Hepatocyte (in vitro differentiated cells): ENCODE data around the gene FLRT1. TPM values are rescaled to one million over a fixed set of nuclear protein-coding genes. Genes with fewer than 3 reads are reported as not detected.

Source experiments
- DNase-seq: peaks from one replicate; pipeline ENCODE4 v3.0.0-alpha.2; 2016; ENCODE audit warnings: low spot score
- H2AFZ ChIP-seq: fragments of 200-600 bp; sonication (generic); 2 replicates; pipeline ENCODE4 v1.6.0; 2016; ENCODE audit warnings: antibody characterized with exemption, mild to moderate bottlenecking
- H3K27ac ChIP-seq: fragments of 200-600 bp; sonication (generic); 2 replicates; pipeline ENCODE4 v1.5.1; 2016; ENCODE audit warnings: mild to moderate bottlenecking
- H3K27me3 ChIP-seq: fragments of 200-600 bp; sonication (generic); 2 replicates; pipeline ENCODE4 v1.6.1; 2016
- H3K36me3 ChIP-seq: fragments of 200-600 bp; sonication (generic); replicated peaks from 2 replicates; pipeline ENCODE4 v1.5.1; 2016; ENCODE audit warnings: low read depth; ENCODE audit not compliant: insufficient read depth
- H3K4me1 ChIP-seq: fragments of 200-600 bp; sonication (generic); 2 replicates; pipeline ENCODE4 v1.5.1; 2016; ENCODE audit warnings: mild to moderate bottlenecking, moderate library complexity; ENCODE audit not compliant: insufficient read depth
- H3K4me2 ChIP-seq: fragments of 200-600 bp; sonication (generic); 2 replicates; pipeline ENCODE4 v1.6.0; 2016
- H3K4me3 ChIP-seq: fragments of 200-600 bp; sonication (generic); 2 replicates; pipeline ENCODE4 v1.5.1; 2016; ENCODE audit warnings: mild to moderate bottlenecking
- H3K79me2 ChIP-seq: fragments of 200-600 bp; sonication (generic); 2 replicates; pipeline ENCODE4 v1.6.0; 2017; ENCODE audit warnings: mild to moderate bottlenecking
- H3K9me2 ChIP-seq: fragments of 200-600 bp; sonication (generic); replicated peaks from 2 replicates; pipeline ENCODE4 v1.6.0; 2017; ENCODE audit warnings: mild to moderate bottlenecking; ENCODE audit not compliant: insufficient read depth
- H3K9me3 ChIP-seq: fragments of 200-600 bp; sonication (generic); 2 replicates; pipeline ENCODE4 v1.5.1; 2016; ENCODE audit warnings: low read depth, mild to moderate bottlenecking
- H4K20me1 ChIP-seq: fragments of 200-600 bp; sonication (generic); 2 replicates; pipeline ENCODE4 v1.6.0; 2016; ENCODE audit warnings: mild to moderate bottlenecking; ENCODE audit not compliant: insufficient read depth, poor library complexity, severe bottlenecking
- EZH2 ChIP-seq: fragments of 200-600 bp; sonication (generic); IDR thresholded peaks from 2 replicates; pipeline ENCODE4 v1.6.1; 2016; ENCODE audit warnings: antibody characterized with exemption, mild to moderate bottlenecking, borderline replicate concordance
- EZH2phosphoT487 ChIP-seq: fragments of 200-600 bp; sonication (generic); IDR thresholded peaks from one replicate; pipeline ENCODE4 v1.6.1; 2018; ENCODE audit warnings: antibody characterized with exemption, mild to moderate bottlenecking, low read depth, moderate library complexity; ENCODE audit not compliant: unreplicated experiment, severe bottlenecking
- WGBS: methylation state at CpG from one replicate; pipeline ENCODE4 v1.1.6; 2016; ENCODE audit warnings: low lambda C conversion rate; ENCODE audit errors: missing lambda C conversion rate; 5-methylcytosine and 5-hydroxymethylcytosine counted together
- polyA plus RNA-seq: library from polyadenylated mRNA; unstranded; fragments of >200 nt; fragmentation: Nextera tagmentation; extraction: Ambion mirVana; gene quantifications from 2 replicates; pipeline ENCODE4 v1.2.1, GENCODE V29; 2016
- total RNA-seq: library from RNA; depleted of rRNA; stranded (reverse); fragments of >200 nt; gene quantifications from 2 replicates; pipeline ENCODE4 v1.2.3, GENCODE V29; 2014
- TF ChIP-seq, protein P1 (sequence below): fragments of 200-600 bp; sonication (generic); IDR thresholded peaks from 2 replicates; pipeline ENCODE4 v1.5.1; 2016; ENCODE audit warnings: antibody characterized with exemption, mild to moderate bottlenecking; ENCODE audit not compliant: poor library complexity

FLRT1 gene
- total and polyA plus RNA-seq, 2 experiments from 2014 or later, result 0.34 to 0.43 TPM

DNA sequence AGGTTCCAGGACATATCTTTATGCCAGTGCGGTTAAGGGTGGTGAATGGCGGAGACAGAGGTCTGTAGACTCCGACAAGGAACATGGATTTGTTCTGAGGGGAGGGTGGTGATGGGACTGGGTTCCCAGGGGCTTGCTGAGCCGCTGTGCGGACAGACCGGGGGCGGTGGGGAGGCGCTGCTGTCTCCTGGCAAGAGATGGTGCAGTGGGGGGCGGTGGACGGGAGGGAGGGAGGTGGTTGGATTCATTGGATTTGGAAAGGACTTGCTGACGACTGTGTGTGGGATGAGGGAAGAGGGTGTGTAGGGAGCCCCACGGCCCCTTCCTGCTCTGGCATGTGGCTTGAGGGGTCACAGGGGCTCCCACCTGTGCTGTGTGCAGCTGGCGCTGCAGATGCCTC lies 43.2 kb downstream of the FLRT1 start:
- H3K36me3 ChIP-seq, result no peaks in the 10 kb centered on the region
- peaks cover 11% of the 10 kb centered on the region for H3K4me1 ChIP-seq
- 76% methylated on average over 12 of the region's 13 CpGs for WGBS
- no peaks in the 10 kb centered on the region for H3K79me2 ChIP-seq
- no peaks in the 10 kb centered on the region for H3K9me2 ChIP-seq
- H3K4me2 ChIP-seq, result no peak overlapping the region
- TF ChIP-seq EZH2phosphoT487, result no peak
- TF ChIP-seq EZH2, result no peak
- TF ChIP-seq, protein P1, sequence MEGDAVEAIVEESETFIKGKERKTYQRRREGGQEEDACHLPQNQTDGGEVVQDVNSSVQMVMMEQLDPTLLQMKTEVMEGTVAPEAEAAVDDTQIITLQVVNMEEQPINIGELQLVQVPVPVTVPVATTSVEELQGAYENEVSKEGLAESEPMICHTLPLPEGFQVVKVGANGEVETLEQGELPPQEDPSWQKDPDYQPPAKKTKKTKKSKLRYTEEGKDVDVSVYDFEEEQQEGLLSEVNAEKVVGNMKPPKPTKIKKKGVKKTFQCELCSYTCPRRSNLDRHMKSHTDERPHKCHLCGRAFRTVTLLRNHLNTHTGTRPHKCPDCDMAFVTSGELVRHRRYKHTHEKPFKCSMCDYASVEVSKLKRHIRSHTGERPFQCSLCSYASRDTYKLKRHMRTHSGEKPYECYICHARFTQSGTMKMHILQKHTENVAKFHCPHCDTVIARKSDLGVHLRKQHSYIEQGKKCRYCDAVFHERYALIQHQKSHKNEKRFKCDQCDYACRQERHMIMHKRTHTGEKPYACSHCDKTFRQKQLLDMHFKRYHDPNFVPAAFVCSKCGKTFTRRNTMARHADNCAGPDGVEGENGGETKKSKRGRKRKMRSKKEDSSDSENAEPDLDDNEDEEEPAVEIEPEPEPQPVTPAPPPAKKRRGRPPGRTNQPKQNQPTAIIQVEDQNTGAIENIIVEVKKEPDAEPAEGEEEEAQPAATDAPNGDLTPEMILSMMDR, result no peak
- H2AFZ ChIP-seq, result no peak overlapping the region
- H3K9me3 ChIP-seq, result no peaks in the 10 kb centered on the region
- H3K27ac ChIP-seq, result no peak overlapping the region
- H4K20me1 ChIP-seq, result no peaks in the 10 kb centered on the region
- H3K27me3 ChIP-seq, result no peaks in the 10 kb centered on the region
- H3K4me3 ChIP-seq, result no peak overlapping the region
- no peak for DNase-seq

DNA sequence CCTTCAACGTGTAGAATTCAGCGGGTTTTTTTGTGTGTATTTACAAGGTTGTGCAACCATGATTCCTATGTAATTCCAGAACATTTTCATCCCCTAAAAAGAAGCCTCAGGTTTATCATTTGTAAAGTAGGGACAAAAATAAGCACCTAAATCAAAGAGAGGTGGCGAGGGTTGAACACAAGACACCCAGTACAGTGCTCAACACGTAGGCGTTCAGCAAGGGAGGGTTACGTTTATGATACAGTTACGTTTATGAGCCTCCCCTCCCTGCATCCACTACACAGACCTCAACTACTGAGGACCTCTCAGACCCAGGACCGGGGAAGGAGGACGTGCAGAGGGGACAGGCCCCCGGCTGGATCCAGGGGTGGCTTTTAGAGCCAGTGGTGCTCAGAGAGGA lies 44.7 kb downstream of the FLRT1 start:
- TF ChIP-seq, protein P1, result no peak
- TF ChIP-seq EZH2phosphoT487 (no peak), EZH2 (no peak)
- Histone ChIP-seq H3K4me1 (peaks cover 14% of the 10 kb centered on the region), H3K36me3 (no peaks in the 10 kb centered on the region), H3K79me2 (no peaks in the 10 kb centered on the region), H3K9me2 (no peaks in the 10 kb centered on the region), H3K4me2 (no peak overlapping the region), H2AFZ (no peak overlapping the region), H3K9me3 (no peaks in the 10 kb centered on the region), H3K27ac (no peak overlapping the region), H3K27me3 (no peaks in the 10 kb centered on the region), H3K4me3 (no peak overlapping the region), H4K20me1 (no peaks in the 10 kb centered on the region)
- WGBS, result 85% methylated on average over 10 of the region's 10 CpGs
- no peak for DNase-seq

DNA sequence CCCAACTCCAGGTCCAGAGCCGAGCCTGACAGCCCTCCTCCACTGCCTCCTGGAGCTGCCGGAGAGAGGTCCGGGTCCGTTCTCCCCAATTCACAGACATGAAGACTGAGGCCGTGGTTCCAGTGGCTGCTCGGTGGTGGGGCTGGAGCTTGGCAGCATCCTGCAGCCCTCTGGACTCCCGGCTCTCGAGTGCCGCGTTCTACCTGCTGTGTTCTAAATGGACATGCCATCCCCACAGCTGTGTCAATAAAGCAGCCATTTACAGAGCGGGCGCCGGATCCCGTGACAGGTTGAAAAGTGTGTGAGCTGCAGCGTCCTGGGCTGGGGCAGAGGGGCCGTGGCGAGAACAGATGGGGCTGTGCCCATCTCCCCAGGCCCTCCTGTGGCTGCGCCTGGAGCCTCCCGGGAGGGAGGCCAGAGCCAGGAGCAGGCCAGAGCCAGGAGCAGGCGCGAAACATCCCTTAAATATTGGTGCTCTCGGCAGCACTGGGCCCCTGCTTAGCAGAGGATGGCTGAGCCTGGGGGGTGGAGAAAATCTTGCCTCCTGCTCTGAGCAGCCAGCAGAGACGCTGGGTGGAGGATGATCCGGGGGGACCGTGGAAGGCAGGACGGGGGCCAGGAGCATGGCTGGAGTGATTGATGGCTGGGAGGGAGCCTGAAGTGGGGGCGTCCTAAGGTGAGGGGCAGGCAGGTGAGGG lies 46.2 kb downstream of the FLRT1 start:
- Histone ChIP-seq H3K4me1 (peaks cover 27% of the 10 kb centered on the region), H3K9me2 (no peaks in the 10 kb centered on the region), H3K36me3 (no peaks in the 10 kb centered on the region), H3K9me3 (no peaks in the 10 kb centered on the region), H3K4me3 (no peak overlapping the region), H2AFZ (no peak overlapping the region), H4K20me1 (no peaks in the 10 kb centered on the region), H3K4me2 (no peak overlapping the region), H3K79me2 (no peaks in the 10 kb centered on the region), H3K27me3 (no peaks in the 10 kb centered on the region), H3K27ac (no peak overlapping the region)
- no peak for TF ChIP-seq EZH2
- no peak for TF ChIP-seq EZH2phosphoT487
- TF ChIP-seq, protein P1, result no peak
- DNase-seq, result no peak
- WGBS, result 87% methylated on average over 27 of the region's 27 CpGs
